ENCODE data around the gene FAM20C. TPM values are rescaled to one million over a fixed set of nuclear protein-coding genes. Genes with fewer than 3 reads are reported as not detected.

The FAM20C gene
- total RNA-seq, 1 donor from 2014 or later, result 32.9 TPM

GRCh38 chr7:298743-299142 lies 106.4 kb downstream of the FAM20C start:
- Mint-ChIP-seq H3K4me3 (ENCODE audit: low read depth) (no peak overlapping the region), H3K36me3 (ENCODE audit: insufficient read depth) (no peaks in the 10 kb centered on the region), H3K9me3 (ENCODE audit: low read depth) (no peaks in the 10 kb centered on the region), H3K4me1 (ENCODE audit: low read depth) (peaks cover 2% of the 10 kb centered on the region), H3K27ac (no peak overlapping the region), H3K27me3 (peaks cover 22% of the 10 kb centered on the region)
- DNase-seq (ENCODE audit: low spot score, unreplicated experiment), result no peak
- no peak for TF ChIP-seq CTCF (IDR thresholded peaks at IDR 0.05; ENCODE audit: unreplicated experiment)

- peaks cover 21% of the 10 kb centered on the region for H3K27me3 Mint-ChIP-seq
- no peaks in the 10 kb centered on the region for H3K9me3 Mint-ChIP-seq (ENCODE audit: low read depth)
- no peak overlapping the region for H3K4me3 Mint-ChIP-seq (ENCODE audit: low read depth)
- H3K27ac Mint-ChIP-seq, result no peak overlapping the region
- H3K36me3 Mint-ChIP-seq (ENCODE audit: insufficient read depth), result no peaks in the 10 kb centered on the region
- DNase-seq (ENCODE audit: low spot score, unreplicated experiment), result no peak
- peaks cover 2% of the 10 kb centered on the region for H3K4me1 Mint-ChIP-seq (ENCODE audit: low read depth)
- TF ChIP-seq CTCF (IDR thresholded peaks at IDR 0.05; ENCODE audit: unreplicated experiment), result no peak
Observed at GRCh38 chr7:299169-299568, 106.8 kb downstream of the FAM20C start.

- H3K4me1 Mint-ChIP-seq (ENCODE audit: low read depth), result no peaks in the 10 kb centered on the region
- H3K36me3 Mint-ChIP-seq (ENCODE audit: insufficient read depth), result no peaks in the 10 kb centered on the region
- H3K4me3 Mint-ChIP-seq (ENCODE audit: low read depth), result no peak overlapping the region
- no peak overlapping the region for H3K27ac Mint-ChIP-seq
- H3K9me3 Mint-ChIP-seq (ENCODE audit: low read depth), result no peaks in the 10 kb centered on the region
- peaks cover 20% of the 10 kb centered on the region for H3K27me3 Mint-ChIP-seq
- DNase-seq (ENCODE audit: low spot score, unreplicated experiment), result no peak
- no peak for TF ChIP-seq CTCF (IDR thresholded peaks at IDR 0.05; ENCODE audit: unreplicated experiment)
Observed at GRCh38 chr7:299628-300027, 107.3 kb downstream of the FAM20C start.

- Mint-ChIP-seq H3K4me1 (ENCODE audit: low read depth) (no peaks in the 10 kb centered on the region), H3K9me3 (ENCODE audit: low read depth) (no peaks in the 10 kb centered on the region), H3K36me3 (ENCODE audit: insufficient read depth) (no peaks in the 10 kb centered on the region), H3K27me3 (peaks cover 23% of the 10 kb centered on the region), H3K27ac (no peak overlapping the region), H3K4me3 (ENCODE audit: low read depth) (no peak overlapping the region)
- no peak for DNase-seq (ENCODE audit: low spot score, unreplicated experiment)
- TF ChIP-seq CTCF (IDR thresholded peaks at IDR 0.05; ENCODE audit: unreplicated experiment), result no peak
Observed at GRCh38 chr7:300048-300447, 107.7 kb downstream of the FAM20C start.

GRCh38 chr7:300546-301290 lies 108.3 kb downstream of the FAM20C start:
- no peaks in the 10 kb centered on the region for H3K36me3 Mint-ChIP-seq (ENCODE audit: insufficient read depth)
- no peaks in the 10 kb centered on the region for H3K9me3 Mint-ChIP-seq (ENCODE audit: low read depth)
- no peak overlapping the region for H3K27ac Mint-ChIP-seq
- H3K27me3 Mint-ChIP-seq, result peaks cover 23% of the 10 kb centered on the region
- no peak for DNase-seq (ENCODE audit: low spot score, unreplicated experiment)
- TF ChIP-seq CTCF (IDR thresholded peaks at IDR 0.05; ENCODE audit: unreplicated experiment), result no peak
- no peaks in the 10 kb centered on the region for H3K4me1 Mint-ChIP-seq (ENCODE audit: low read depth)
- H3K4me3 Mint-ChIP-seq (ENCODE audit: low read depth), result no peak overlapping the region

Data from progenitor cell of endocrine pancreas (in vitro differentiated cells).